Lower leg skin (tissue), 4 donors: ENCODE measurements around the gene CD274. TPM values are rescaled to one million over a fixed set of nuclear protein-coding genes. Genes with fewer than 3 reads are reported as not detected.

Experiments used
- DNase-seq, 2 donors: peaks; one replicate each; pipeline ENCODE4 v3.0.0-alpha.2; 2019; ENCODE audit warnings: low spot score in 2 of 2
- H3K4me3 ChIP-seq: fragments of 200-600 bp; sonication (generic); 2 replicates; pipeline ENCODE4 v1.5.1; 2017; ENCODE audit warnings: mild to moderate bottlenecking, low read depth; ENCODE audit not compliant: poor library complexity, severe bottlenecking
- CTCF ChIP-seq, 3 donors: fragments of 450-650 bp; IDR thresholded peaks; one replicate each; pipeline ENCODE4 v1.5.1; 2016; ENCODE audit warnings: antibody characterized with exemption in 3 of 3, mild to moderate bottlenecking in 3 of 3, moderate library complexity in 2 of 3
- POLR2A ChIP-seq, 2 donors: fragments of 450-650 bp; IDR thresholded peaks; one replicate each; pipeline ENCODE4 v1.6.1; 2016 to 2017; ENCODE audit warnings: antibody characterized with exemption in 2 of 2, mild to moderate bottlenecking in 1 of 2, moderate library complexity in 1 of 2
- WGBS, 2 donors: methylation state at CpG; one replicate each; pipeline ENCODE4 v1.1.5; 2018; 5-methylcytosine and 5-hydroxymethylcytosine counted together
- intact Hi-C: fragments of 100-400 bp; cut with DNase I; formaldehyde crosslinking; loops from one replicate; pipeline ENCODE4 v1.15.0; 2023; ENCODE audit warnings: low total_unique reads
- total RNA-seq, 4 donors: library from RNA; depleted of rRNA; stranded (reverse); fragments of >200 nt; gene quantifications; one replicate each; pipeline ENCODE4 v1.1.0, GENCODE V29; 2016

Gene CD274
- total RNA-seq, 4 donors from 2014 or later: 0.08 to 1.5 (median 0.50) TPM

- intact Hi-C loops: no loop called here
- WGBS, 2 donors: 82 to 98% methylated on average over 2 of the region's 2 CpGs
- DNase-seq: no peak
- TF ChIP-seq POLR2A (IDR thresholded peaks at IDR 0.05) (no peak), CTCF (IDR thresholded peaks at IDR 0.05) (no peak)
- no peak overlapping the region for H3K4me3 ChIP-seq
These were observed 29.2 kb upstream of the CD274 start for GRCh38 chr9:5421163-5421562.

- TF ChIP-seq CTCF (IDR thresholded peaks at IDR 0.05): no peak
- TF ChIP-seq POLR2A (IDR thresholded peaks at IDR 0.05): no peak
- no peak overlapping the region for H3K4me3 ChIP-seq
- intact Hi-C loops: no loop called here
- DNase-seq: no peak
- WGBS, 2 donors: 94 to 97% methylated on average over 1 of the region's 1 CpG
These were observed 28.1 kb upstream of the CD274 start for GRCh38 chr9:5422276-5422675.

- no peak overlapping the region for H3K4me3 ChIP-seq
- WGBS, 2 donors: 67 to 93% methylated on average over 2 of the region's 2 CpGs
- TF ChIP-seq POLR2A (IDR thresholded peaks at IDR 0.05) (no peak), CTCF (IDR thresholded peaks at IDR 0.05) (no peak)
- DNase-seq: no peak
- intact Hi-C loops: no loop called here
These were observed 25.2 kb upstream of the CD274 start for GRCh38 chr9:5425006-5425628.

GRCh38 chr9:5427005-5427404, 23.3 kb upstream of the CD274 start:
- intact Hi-C loops: no loop called here
- DNase-seq: no peak
- no peak overlapping the region for H3K4me3 ChIP-seq
- TF ChIP-seq POLR2A (IDR thresholded peaks at IDR 0.05) (no peak), CTCF (IDR thresholded peaks at IDR 0.05) (no peak)

- no peak for DNase-seq
- no peak overlapping the region for H3K4me3 ChIP-seq
- intact Hi-C loops: no loop called here
- WGBS, 2 donors: 78 to 90% methylated on average over 3 of the region's 3 CpGs
- TF ChIP-seq POLR2A (IDR thresholded peaks at IDR 0.05): no peak
- no peak for TF ChIP-seq CTCF (IDR thresholded peaks at IDR 0.05)
These were observed 22.2 kb upstream of the CD274 start for GRCh38 chr9:5428172-5428571.
